K562 (cell line): Measurements from ENCODE around the gene DDX20.

Experiments used
- CREBBP ChIP-seq: IDR thresholded peaks from one replicate; pipeline ENCODE4 v1.6.1; 2012; ENCODE audit warnings: low read depth, mild to moderate bottlenecking, control low read depth, inconsistent platforms, low read length
- NFYB ChIP-seq: IDR thresholded peaks from 2 replicates; pipeline ENCODE4 v1.6.1; 2011; ENCODE audit warnings: mild to moderate bottlenecking, moderate library complexity; ENCODE audit not compliant: insufficient read length; ENCODE audit errors: extremely low read depth
- PBX2 ChIP-seq, 2 experiments: IDR thresholded peaks in 1 of 2; conservative IDR thresholded peaks in 1 of 2; 2 replicates each; pipeline ENCODE4 v1.6.1; 2016; ENCODE audit warnings: low read depth in 2 of 2, mild to moderate bottlenecking in 1 of 2, missing compliant biosample characterization in 1 of 2, missing genetic modification characterization in 1 of 2, moderate library complexity in 1 of 2
- POLR2A ChIP-seq: fragments of 450-650 bp; conservative IDR thresholded peaks from 2 replicates; pipeline ENCODE4 v1.6.1; 2016
- POLR2AphosphoS5 ChIP-seq: IDR thresholded peaks from 2 replicates; pipeline ENCODE4 v1.6.1; 2011; ENCODE audit warnings: mild to moderate bottlenecking, low read depth, low read length, moderate library complexity; ENCODE audit not compliant: control insufficient read depth, insufficient read depth
- RBM39 ChIP-seq: fragments of 200-400 bp; formaldehyde crosslinking; optimal IDR thresholded peaks from 2 replicates; pipeline ENCODE3; 2018; ENCODE audit warnings: low read depth, low read length
- REST ChIP-seq, 2 experiments: fragments of 450-650 bp; formaldehyde crosslinking in 1 of 2; IDR thresholded peaks; 2 replicates each; pipeline versions ENCODE4 v1.4.0 to v1.6.1; 2014 to 2020; ENCODE audit warnings: mild to moderate bottlenecking in 2 of 2, borderline replicate concordance in 1 of 2, low read depth in 1 of 2
- ZNF324 ChIP-seq: fragments of 250-450 bp; sonication (Bioruptor Pico); IDR thresholded peaks from 2 replicates; pipeline ENCODE4 v1.4.0; 2020; ENCODE audit warnings: mild to moderate bottlenecking
- ZNF764 ChIP-seq: fragments of 250-450 bp; sonication (Bioruptor Pico); IDR thresholded peaks from 2 replicates; pipeline ENCODE4 v1.4.0; 2020; ENCODE audit warnings: low read depth, mild to moderate bottlenecking, moderate library complexity

- no peak for TF ChIP-seq ZNF764 (CRISPR knock-in tag)
- TF ChIP-seq PBX2 (CRISPR knock-in tag; IDR thresholded peaks at IDR 0.05; ENCODE audit: low read depth): no peak
- no peak for TF ChIP-seq PBX2 (tag; conservative IDR thresholded peaks at IDR 0.05; ENCODE audit: low read depth)
- TF ChIP-seq CREBBP: no peak
- no peak for TF ChIP-seq POLR2AphosphoS5
- TF ChIP-seq REST (IDR thresholded peaks at IDR 0.05; ENCODE audit: borderline replicate concordance): no peak
- TF ChIP-seq REST (CRISPR knock-in tag; IDR thresholded peaks at IDR 0.05; ENCODE audit: low read depth): no peak
- no peak for TF ChIP-seq RBM39
- no peak for TF ChIP-seq ZNF324 (CRISPR knock-in tag)
- no peak for TF ChIP-seq POLR2A
- TF ChIP-seq NFYB: no peak
These were observed 22.9 kb downstream of the DDX20 start for GRCh38 chr1:111778541-111779051.
